T-helper 1 cell treated with Interleukin-12 subunit alpha and Interleukin-12 subunit beta and Interleukin-4 antibody, amounts not matched to agents 30 μg/mL and 1 μg/mL, for 36 hours (primary cell): ENCODE data around the gene CHST12.

Experiments used
- H3K27ac Mint-ChIP-seq: one replicate; pipeline ENCODE4 v1.8.0; 2021; ENCODE audit warnings: mild to moderate bottlenecking, mixed read lengths
- H3K27me3 Mint-ChIP-seq: one replicate; pipeline ENCODE4 v1.8.0; 2021; ENCODE audit warnings: low read depth, mixed read lengths
- H3K36me3 Mint-ChIP-seq: one replicate; pipeline ENCODE4 v1.8.0; 2021; ENCODE audit warnings: low read depth, mixed read lengths
- H3K4me1 Mint-ChIP-seq: one replicate; pipeline ENCODE4 v1.8.0; 2021; ENCODE audit warnings: low read depth, mixed read lengths
- H3K4me3 Mint-ChIP-seq: one replicate; pipeline ENCODE4 v1.8.0; 2021; ENCODE audit warnings: mild to moderate bottlenecking, moderate library complexity, mixed read lengths
- H3K9me3 Mint-ChIP-seq: one replicate; pipeline ENCODE4 v1.8.0; 2021; ENCODE audit warnings: mixed read lengths

The CHST12 gene

GRCh38 chr7:2477447-2478398 lies 74.3 kb downstream of the CHST12 start:
- Mint-ChIP-seq H3K4me3 (no peak overlapping the region), H3K9me3 (peaks cover under 1% of the 10 kb centered on the region), H3K36me3 (no peaks in the 10 kb centered on the region), H3K27me3 (no peaks in the 10 kb centered on the region), H3K27ac (no peak overlapping the region), H3K4me1 (no peaks in the 10 kb centered on the region)

GRCh38 chr7:2478399-2478785 lies 75.0 kb downstream of the CHST12 start:
- H3K4me1 Mint-ChIP-seq: no peaks in the 10 kb centered on the region
- peaks cover 6% of the 10 kb centered on the region for H3K9me3 Mint-ChIP-seq
- no peaks in the 10 kb centered on the region for H3K27me3 Mint-ChIP-seq
- no peak overlapping the region for H3K27ac Mint-ChIP-seq
- H3K4me3 Mint-ChIP-seq: no peak overlapping the region
- H3K36me3 Mint-ChIP-seq: no peaks in the 10 kb centered on the region

- Mint-ChIP-seq H3K9me3 (peaks cover 6% of the 10 kb centered on the region), H3K27me3 (no peaks in the 10 kb centered on the region), H3K4me1 (no peaks in the 10 kb centered on the region), H3K27ac (no peak overlapping the region), H3K36me3 (no peaks in the 10 kb centered on the region), H3K4me3 (no peak overlapping the region)
Measured at GRCh38 chr7:2478800-2479199, 75.4 kb downstream of the CHST12 start.

- H3K27me3 Mint-ChIP-seq: no peaks in the 10 kb centered on the region
- no peaks in the 10 kb centered on the region for H3K36me3 Mint-ChIP-seq
- H3K4me1 Mint-ChIP-seq: no peaks in the 10 kb centered on the region
- H3K9me3 Mint-ChIP-seq: peaks cover 6% of the 10 kb centered on the region
- H3K27ac Mint-ChIP-seq: no peak overlapping the region
- H3K4me3 Mint-ChIP-seq: no peak overlapping the region
Measured at GRCh38 chr7:2479276-2480069, 76.1 kb downstream of the CHST12 start.

- Mint-ChIP-seq H3K9me3 (peaks cover 6% of the 10 kb centered on the region), H3K27me3 (no peaks in the 10 kb centered on the region), H3K4me3 (no peak overlapping the region), H3K36me3 (no peaks in the 10 kb centered on the region), H3K27ac (no peak overlapping the region), H3K4me1 (no peaks in the 10 kb centered on the region)
Measured at GRCh38 chr7:2480070-2480408, 76.6 kb downstream of the CHST12 start.

GRCh38 chr7:2481195-2481594 lies 77.8 kb downstream of the CHST12 start:
- no peaks in the 10 kb centered on the region for H3K4me1 Mint-ChIP-seq
- no peaks in the 10 kb centered on the region for H3K36me3 Mint-ChIP-seq
- no peak overlapping the region for H3K27ac Mint-ChIP-seq
- H3K4me3 Mint-ChIP-seq: no peak overlapping the region
- no peaks in the 10 kb centered on the region for H3K27me3 Mint-ChIP-seq
- peaks cover 6% of the 10 kb centered on the region for H3K9me3 Mint-ChIP-seq

- H3K9me3 Mint-ChIP-seq: peaks cover 6% of the 10 kb centered on the region
- H3K27me3 Mint-ChIP-seq: no peaks in the 10 kb centered on the region
- no peaks in the 10 kb centered on the region for H3K4me1 Mint-ChIP-seq
- H3K4me3 Mint-ChIP-seq: no peak overlapping the region
- H3K36me3 Mint-ChIP-seq: no peaks in the 10 kb centered on the region
- H3K27ac Mint-ChIP-seq: no peak overlapping the region
Measured at GRCh38 chr7:2482725-2483451, 79.5 kb downstream of the CHST12 start.

GRCh38 chr7:2483494-2483893 lies 80.1 kb downstream of the CHST12 start:
- H3K4me1 Mint-ChIP-seq: no peaks in the 10 kb centered on the region
- no peaks in the 10 kb centered on the region for H3K27me3 Mint-ChIP-seq
- no peak overlapping the region for H3K27ac Mint-ChIP-seq
- no peak overlapping the region for H3K4me3 Mint-ChIP-seq
- peaks cover 6% of the 10 kb centered on the region for H3K9me3 Mint-ChIP-seq
- H3K36me3 Mint-ChIP-seq: no peaks in the 10 kb centered on the region

- no peak overlapping the region for H3K4me3 Mint-ChIP-seq
- no peaks in the 10 kb centered on the region for H3K36me3 Mint-ChIP-seq
- H3K4me1 Mint-ChIP-seq: no peaks in the 10 kb centered on the region
- H3K9me3 Mint-ChIP-seq: peaks cover 6% of the 10 kb centered on the region
- no peaks in the 10 kb centered on the region for H3K27me3 Mint-ChIP-seq
- no peak overlapping the region for H3K27ac Mint-ChIP-seq
Measured at GRCh38 chr7:2484868-2485267, 81.5 kb downstream of the CHST12 start.

- Mint-ChIP-seq H3K27me3 (no peaks in the 10 kb centered on the region), H3K27ac (no peak overlapping the region), H3K4me1 (no peaks in the 10 kb centered on the region), H3K9me3 (peaks cover 5% of the 10 kb centered on the region), H3K4me3 (no peak overlapping the region), H3K36me3 (no peaks in the 10 kb centered on the region)
Measured at GRCh38 chr7:2487586-2488271, 84.3 kb downstream of the CHST12 start.

- H3K9me3 Mint-ChIP-seq: no peaks in the 10 kb centered on the region
- H3K27me3 Mint-ChIP-seq: no peaks in the 10 kb centered on the region
- H3K4me1 Mint-ChIP-seq: no peaks in the 10 kb centered on the region
- H3K4me3 Mint-ChIP-seq: no peak overlapping the region
- H3K27ac Mint-ChIP-seq: no peak overlapping the region
- no peaks in the 10 kb centered on the region for H3K36me3 Mint-ChIP-seq
Measured at GRCh38 chr7:2488272-2488645, 84.8 kb downstream of the CHST12 start.

GRCh38 chr7:2488681-2489080 lies 85.3 kb downstream of the CHST12 start:
- H3K36me3 Mint-ChIP-seq: no peaks in the 10 kb centered on the region
- H3K4me1 Mint-ChIP-seq: no peaks in the 10 kb centered on the region
- no peak overlapping the region for H3K4me3 Mint-ChIP-seq
- no peaks in the 10 kb centered on the region for H3K27me3 Mint-ChIP-seq
- no peak overlapping the region for H3K27ac Mint-ChIP-seq
- no peaks in the 10 kb centered on the region for H3K9me3 Mint-ChIP-seq

GRCh38 chr7:2490181-2490651 lies 86.8 kb downstream of the CHST12 start:
- Mint-ChIP-seq H3K4me3 (no peak overlapping the region), H3K27me3 (no peaks in the 10 kb centered on the region), H3K9me3 (no peaks in the 10 kb centered on the region)

GRCh38 chr7:2492038-2492437 lies 88.6 kb downstream of the CHST12 start:
- Mint-ChIP-seq H3K27ac (no peak overlapping the region), H3K4me1 (no peaks in the 10 kb centered on the region), H3K36me3 (no peaks in the 10 kb centered on the region), H3K27me3 (no peaks in the 10 kb centered on the region), H3K4me3 (no peak overlapping the region), H3K9me3 (no peaks in the 10 kb centered on the region)

More at GRCh38 chr7:2490181-2490651, 86.8 kb downstream of the CHST12 start:
- no peaks in the 10 kb centered on the region for H3K36me3 Mint-ChIP-seq
- no peaks in the 10 kb centered on the region for H3K4me1 Mint-ChIP-seq
- H3K27ac Mint-ChIP-seq: no peak overlapping the region
